Calu3 (cell line): ENCODE measurements around the gene COL9A3. TPM values are rescaled to one million over a fixed set of nuclear protein-coding genes. Genes with fewer than 3 reads are reported as not detected.
A peak's percentile ranks its signal among the peaks of the same experiment; 100 is the strongest.
"Not testable (repeated sequence)": the region's sequence is repeated elsewhere in the genome, so short reads cannot be mapped to it uniquely, and the experiment has no call there.

Experiments used
- BruUV-seq: library from RNA; stranded (reverse); fragments of 400-500 nt; replicated peaks from 2 replicates; lab custom pipeline; 2021; lab: Mats Ljungman, UMichigan
- CTCF ChIA-PET: fragments of 300-600 bp; sonication (Branson Sonifier 250); formaldehyde crosslinking; loops from one replicate; lab custom pipeline; 2022; ENCODE audit warnings: antibody characterized with exemption; lab: Charles Lee
- DNase-seq: peaks from one replicate; pipeline ENCODE4 v3.0.0; 2022
- H3K27ac Mint-ChIP-seq: one replicate; pipeline ENCODE4 v1.8.0; 2022; ENCODE audit warnings: mixed read lengths; ENCODE audit not compliant: unreplicated experiment
- H3K27me3 Mint-ChIP-seq: one replicate; pipeline ENCODE4 v1.8.0; 2022; ENCODE audit warnings: mixed read lengths; ENCODE audit not compliant: unreplicated experiment
- H3K36me3 Mint-ChIP-seq: one replicate; pipeline ENCODE4 v1.8.0; 2022; ENCODE audit warnings: mild to moderate bottlenecking, moderate library complexity, mixed read lengths; ENCODE audit not compliant: insufficient read depth, unreplicated experiment
- H3K4me1 Mint-ChIP-seq: one replicate; pipeline ENCODE4 v1.8.0; 2022; ENCODE audit warnings: mild to moderate bottlenecking, low read depth, mixed read lengths; ENCODE audit not compliant: unreplicated experiment
- H3K4me3 Mint-ChIP-seq: one replicate; pipeline ENCODE4 v1.8.0; 2022; ENCODE audit warnings: mild to moderate bottlenecking, low read depth, moderate library complexity, mixed read lengths; ENCODE audit not compliant: unreplicated experiment
- H3K9me3 Mint-ChIP-seq: one replicate; pipeline ENCODE4 v1.8.0; 2022; ENCODE audit warnings: low read depth, mixed read lengths; ENCODE audit not compliant: unreplicated experiment
- CTCF ChIP-seq: fragments of 200-600 bp; IDR thresholded peaks from one replicate; pipeline ENCODE4 v1.8.0; 2022; ENCODE audit warnings: antibody characterized with exemption; ENCODE audit not compliant: unreplicated experiment
- intact Hi-C: fragments of 100-400 bp; cut with micrococcal nuclease; formaldehyde crosslinking; loops from one replicate; pipeline ENCODE4 v1.10.0; 2022; ENCODE audit not compliant: unreplicated experiment
- total RNA-seq: library from RNA; stranded (reverse); gene quantifications from 2 replicates; pipeline ENCODE4 v1.2.3, GENCODE V29; 2022

COL9A3 gene
- total RNA-seq, 1 experiment from 2014 or later = 2.7 TPM

- intact Hi-C loops = loop anchor here (2.0 kb wide), 1 partner anchor 136 kb away; no protein-coding TSS in a partner anchor
- DNase-seq = no peak
- no TSS peak for BruUV-seq
- CTCF ChIA-PET = interaction anchor here (0.7 to 1.1 kb wide), 2 partner anchors 23 to 571 kb away, joined by 3 to 4 read pairs; no protein-coding TSS in a partner anchor
- Mint-ChIP-seq H3K4me3 (no peak overlapping the region), H3K4me1 (peaks cover 23% of the 10 kb centered on the region), H3K9me3 (no peaks in the 10 kb centered on the region), H3K36me3 (peaks cover 40% of the 10 kb centered on the region), H3K27ac (no peak overlapping the region), H3K27me3 (peaks cover 14% of the 10 kb centered on the region)
- no peak for TF ChIP-seq CTCF
These were observed 55.5 kb downstream of the COL9A3 start for GRCh38 chr20:62872184-62872847.

GRCh38 chr20:62872862-62873261 is 56.0 kb downstream of the COL9A3 start:
- Mint-ChIP-seq H3K4me1 (peaks cover 23% of the 10 kb centered on the region), H3K4me3 (peak overlapping the region; percentile 60), H3K27me3 (peaks cover 9% of the 10 kb centered on the region), H3K9me3 (no peaks in the 10 kb centered on the region), H3K36me3 (peaks cover 43% of the 10 kb centered on the region), H3K27ac (peak overlapping the region; percentile 11)
- BruUV-seq = no TSS peak
- CTCF ChIA-PET = interaction anchor here (1.1 to 1.2 kb wide), 3 partner anchors 22 to 136 kb away, joined by 3 to 5 read pairs (median 3); no protein-coding TSS in a partner anchor
- TF ChIP-seq CTCF = no peak
- DNase-seq = no peak
- intact Hi-C loops = loop anchor here (2.0 kb wide), 1 partner anchor 136 kb away; no protein-coding TSS in a partner anchor

DNA sequence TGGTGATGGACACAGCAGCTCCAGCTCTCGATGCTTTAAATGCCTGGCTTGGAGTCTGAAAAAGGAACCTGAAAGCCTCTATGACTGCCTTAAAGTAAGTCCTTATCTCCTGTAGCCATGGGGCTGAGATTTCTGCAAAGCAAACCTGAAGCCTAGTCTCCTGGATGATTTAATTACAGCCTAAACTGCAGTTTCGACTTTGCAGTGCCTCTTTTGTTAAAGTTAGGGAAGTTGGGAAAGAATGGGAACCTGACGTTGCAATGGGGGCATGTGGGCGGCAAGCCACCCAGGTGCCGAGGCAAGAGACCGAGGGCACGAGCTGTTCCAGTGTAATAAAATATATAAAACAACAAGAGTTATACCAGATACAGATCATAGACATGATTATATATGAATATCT is 56.4 kb downstream of the COL9A3 start:
- TF ChIP-seq CTCF = no peak
- Mint-ChIP-seq H3K27ac (peak overlapping the region; percentile 11), H3K4me1 (peaks cover 23% of the 10 kb centered on the region), H3K36me3 (peaks cover 43% of the 10 kb centered on the region), H3K27me3 (peaks cover 5% of the 10 kb centered on the region), H3K4me3 (peak overlapping the region; percentile 60), H3K9me3 (no peaks in the 10 kb centered on the region)
- BruUV-seq = no TSS peak
- intact Hi-C loops = loop anchor here (2.0 kb wide), 1 partner anchor 136 kb away; no protein-coding TSS in a partner anchor
- CTCF ChIA-PET = interaction anchor here (0.8 to 1.4 kb wide), 5 partner anchors 22 to 155 kb away, joined by 3 to 5 read pairs (median 4); partner anchors contain the start of gene GID8
- DNase-seq = no peak

DNA sequence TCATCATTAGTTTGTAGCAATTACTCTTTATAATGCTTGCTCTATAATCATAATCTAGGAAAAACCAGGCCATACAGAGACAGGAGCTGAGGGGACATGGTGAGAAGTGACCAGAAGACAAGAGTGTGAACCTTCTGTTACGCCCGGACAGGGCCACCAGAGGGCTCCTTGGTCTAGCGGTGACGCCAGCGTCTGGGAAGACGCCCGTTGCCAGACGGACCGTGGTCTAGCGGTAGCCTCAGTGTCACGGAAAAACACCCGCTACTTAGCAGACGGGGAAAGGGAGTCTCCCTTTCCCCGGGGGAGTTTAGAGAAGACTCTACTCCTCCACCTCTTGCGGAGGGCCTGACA is 56.8 kb downstream of the COL9A3 start:
- intact Hi-C loops = loop anchor here (2.0 kb wide), 1 partner anchor 135 kb away; no protein-coding TSS in a partner anchor
- peaks cover 43% of the 10 kb centered on the region for H3K36me3 Mint-ChIP-seq
- peak overlapping the region; percentile 72 for H3K27ac Mint-ChIP-seq
- peak overlapping the region; percentile 60 for H3K4me3 Mint-ChIP-seq
- H3K27me3 Mint-ChIP-seq, BruUV-seq, H3K9me3 Mint-ChIP-seq: not testable (repeated sequence)
- CTCF ChIA-PET = interaction anchor here (0.8 to 1.4 kb wide), 6 partner anchors 21 to 154 kb away, joined by 3 to 5 read pairs (median 4); partner anchors contain the start of gene GID8
- TF ChIP-seq CTCF = peak; percentile 52
- H3K4me1 Mint-ChIP-seq = peaks cover 23% of the 10 kb centered on the region
- DNase-seq = peak; percentile 89
